T-cell (primary cell): ENCODE data around the gene NPC1L1. TPM values are rescaled to one million over a fixed set of nuclear protein-coding genes. Genes with fewer than 3 reads are reported as not detected.

Experiments
- ATAC-seq, 4 experiments: fragments of 200-7000 bp in 3 of 4; fragments of 150-1000 bp in 1 of 4; cut with Tn5 transposase; replicated peaks in 1 of 4; 1 replicate in 3 of 4; 2 replicates in 1 of 4; pipeline ENCODE4 v1.10.0; 2021; ENCODE audit warnings: moderate library complexity in 3 of 4, mild to moderate bottlenecking in 2 of 4, moderate number of reproducible peaks in 1 of 4
- CTCF ChIA-PET, 2 donors: fragments of 300-600 bp; sonication (Branson Sonifier 250); formaldehyde crosslinking; loops; one replicate each; lab custom pipeline; 2022; ENCODE audit warnings: antibody characterized with exemption in 2 of 2; lab: Charles Lee
- POLR2A ChIA-PET, 2 donors: fragments of 300-600 bp; sonication (Branson Sonifier 250); formaldehyde crosslinking; loops; one replicate each; lab custom pipeline; 2022; ENCODE audit warnings: antibody characterized with exemption in 2 of 2; lab: Charles Lee
- DNase-seq, 35 experiments: peaks; one replicate each; pipeline versions ENCODE4 v3.0.0 to v3.0.0-alpha.2; 2013 to 2023
- H3K27ac ChIP-seq: one replicate; pipeline ENCODE4 v1.5.1; 2013; ENCODE audit warnings: low read length
- H3K27me3 ChIP-seq, 2 experiments: replicated peaks in 1 of 2; 1 replicate in 1 of 2; 2 replicates in 1 of 2; pipeline versions ENCODE4 v1.6.1 to v1.7.0; 2013; ENCODE audit warnings: low read length in 1 of 2, mixed read lengths in 1 of 2; ENCODE audit not compliant: control insufficient read depth in 2 of 2, insufficient read depth in 2 of 2; ENCODE audit errors: extremely low read depth in 1 of 2
- H3K36me3 ChIP-seq, 2 donors: 1 replicate in 1 of 2; 2 replicates in 1 of 2; pipeline versions ENCODE4 v1.6.1 to v1.7.0; 2013; ENCODE audit warnings: low read length in 1 of 2; ENCODE audit not compliant: control insufficient read depth in 2 of 2, insufficient read depth in 1 of 2; ENCODE audit errors: extremely low read depth in 1 of 2
- H3K4me1 ChIP-seq, 2 experiments: 1 replicate in 1 of 2; 2 replicates in 1 of 2; pipeline versions ENCODE4 v1.6.1 to v1.7.0; 2013; ENCODE audit warnings: low read length in 2 of 2, mixed read lengths in 1 of 2; ENCODE audit not compliant: insufficient read depth in 2 of 2, control insufficient read depth in 1 of 2; ENCODE audit errors: extremely low read depth in 1 of 2
- H3K4me3 ChIP-seq, 2 donors: 1 replicate in 1 of 2; 2 replicates in 1 of 2; pipeline versions ENCODE4 v1.5.1 to v1.7.0; 2013; ENCODE audit warnings: mild to moderate bottlenecking in 2 of 2, low read length in 1 of 2, moderate library complexity in 1 of 2; ENCODE audit not compliant: control insufficient read depth in 1 of 2; ENCODE audit errors: extremely low read depth in 1 of 2
- H3K9me3 ChIP-seq: 2 replicates; pipeline ENCODE4 v1.7.0; 2013
- H3K27ac Mint-ChIP-seq, 2 donors: one replicate each; pipeline ENCODE4 v1.8.0; 2020 to 2021; ENCODE audit warnings: mild to moderate bottlenecking in 2 of 2, mixed read lengths in 2 of 2
- H3K27me3 Mint-ChIP-seq, 2 donors: one replicate each; pipeline ENCODE4 v1.8.0; 2021 to 2022; ENCODE audit warnings: mixed read lengths in 2 of 2
- H3K36me3 Mint-ChIP-seq: one replicate; pipeline ENCODE4 v1.8.0; 2021; ENCODE audit warnings: mixed read lengths
- H3K4me1 Mint-ChIP-seq, 3 donors: one replicate each; pipeline ENCODE4 v1.8.0; 2020 to 2022; ENCODE audit warnings: mixed read lengths in 3 of 3, mild to moderate bottlenecking in 1 of 3
- H3K4me3 Mint-ChIP-seq, 3 donors: one replicate each; pipeline ENCODE4 v1.8.0; 2020 to 2022; ENCODE audit warnings: mild to moderate bottlenecking in 3 of 3, mixed read lengths in 3 of 3, moderate library complexity in 3 of 3
- H3K9me3 Mint-ChIP-seq, 3 donors: one replicate each; pipeline ENCODE4 v1.8.0; 2020 to 2022; ENCODE audit warnings: mixed read lengths in 3 of 3
- WGBS: methylation state at CpG from one replicate; pipeline ENCODE4 v1.1.5; 2013; ENCODE audit warnings: missing lambda C conversion rate; ENCODE audit not compliant: insufficient coverage; 5-methylcytosine and 5-hydroxymethylcytosine counted together
- total RNA-seq, 35 experiments: library from RNA in 6 of 35; stranded (reverse) in 6 of 35; fragments of 120-200 nt in 1 of 35; gene quantifications; one replicate each; pipeline versions ENCODE4 v1.2.1 to v1.2.4 and lab custom pipeline; 2013 to 2026

NPC1L1 gene
- total RNA-seq, 5 donors from 2014 or later (not counting 1 experiment from before 2014, with no cell fraction given): 0.06 to 0.50 (median 0.10) TPM; not detected in 1

GRCh38 chr7:44471436-44471835 is 69.7 kb downstream of the NPC1L1 start:
- Mint-ChIP-seq H3K36me3 (peaks cover 70% of the 10 kb centered on the region), H3K27ac (no peak overlapping the region), H3K4me1 (peaks cover 69 to 75% (median 70%) of the 10 kb centered on the region in 3 donors), H3K27me3 (no peaks in the 10 kb centered on the region), H3K4me3 (no peak overlapping the region), H3K9me3 (no peaks in the 10 kb centered on the region)
- Histone ChIP-seq H3K4me3 (no peak overlapping the region), H3K27ac (no peak overlapping the region), H3K36me3 (peaks cover 4 to 67% of the 10 kb centered on the region in 2 donors), H3K27me3 (no peaks in the 10 kb centered on the region), H3K9me3 (no peaks in the 10 kb centered on the region), H3K4me1 (peaks cover 0 to 17% of the 10 kb centered on the region in 2 experiments)
- CTCF ChIA-PET: no interaction called here
- 92% methylated on average over 1 of the region's 1 CpG for WGBS
- POLR2A ChIA-PET: no interaction called here
- DNase-seq (no peak), ATAC-seq (no peak)

- no peak for DNase-seq
- ATAC-seq: no peak
- POLR2A ChIA-PET: no interaction called here
- CTCF ChIA-PET: no interaction called here
- Histone ChIP-seq H3K36me3 (peaks cover 2 to 64% of the 10 kb centered on the region in 2 donors), H3K27ac (no peak overlapping the region), H3K9me3 (no peaks in the 10 kb centered on the region), H3K4me1 (peaks cover 0 to 24% of the 10 kb centered on the region in 2 experiments), H3K4me3 (no peak overlapping the region), H3K27me3 (no peaks in the 10 kb centered on the region)
- Mint-ChIP-seq H3K36me3 (peaks cover 64% of the 10 kb centered on the region), H3K4me1 (peaks cover 73 to 80% (median 73%) of the 10 kb centered on the region in 3 donors), H3K9me3 (no peaks in the 10 kb centered on the region), H3K4me3 (no peak overlapping the region), H3K27ac (no peak overlapping the region), H3K27me3 (no peaks in the 10 kb centered on the region)
- WGBS: 100% methylated on average over 2 of the region's 5 CpGs
These were observed 70.4 kb downstream of the NPC1L1 start for GRCh38 chr7:44470628-44471245.

- Mint-ChIP-seq H3K27me3 (no peaks in the 10 kb centered on the region), H3K4me3 (no peak overlapping the region), H3K9me3 (no peaks in the 10 kb centered on the region), H3K27ac (no peak overlapping the region), H3K36me3 (peaks cover 64% of the 10 kb centered on the region), H3K4me1 (peaks cover 75 to 83% (median 77%) of the 10 kb centered on the region in 3 donors)
- ChIA-PET CTCF (no interaction called here), POLR2A (no interaction called here)
- H3K4me3 ChIP-seq: no peak overlapping the region
- no peaks in the 10 kb centered on the region for H3K9me3 ChIP-seq
- no peak overlapping the region for H3K27ac ChIP-seq
- no peaks in the 10 kb centered on the region for H3K27me3 ChIP-seq
- H3K4me1 ChIP-seq: peaks cover 0 to 24% of the 10 kb centered on the region in 2 experiments
- DNase-seq (no peak), ATAC-seq (no peak)
- WGBS: 100% methylated on average over 2 of the region's 2 CpGs
- peaks cover 2 to 67% of the 10 kb centered on the region in 2 donors for H3K36me3 ChIP-seq
These were observed 71.0 kb downstream of the NPC1L1 start for GRCh38 chr7:44470135-44470479.

GRCh38 chr7:44469461-44470134 is 71.5 kb downstream of the NPC1L1 start:
- ChIA-PET POLR2A (no interaction called here), CTCF (no interaction called here)
- 90% methylated on average over 2 of the region's 4 CpGs for WGBS
- no peaks in the 10 kb centered on the region for H3K9me3 Mint-ChIP-seq
- H3K27ac ChIP-seq: no peak overlapping the region
- no peak overlapping the region for H3K4me3 ChIP-seq
- peaks cover 0 to 27% of the 10 kb centered on the region in 2 experiments for H3K4me1 ChIP-seq
- no peaks in the 10 kb centered on the region for H3K27me3 Mint-ChIP-seq
- peak overlapping the region in 1 of 2 donors; percentile 12 for H3K27ac Mint-ChIP-seq
- DNase-seq: no peak
- no peaks in the 10 kb centered on the region for H3K9me3 ChIP-seq
- H3K4me3 Mint-ChIP-seq: no peak overlapping the region
- H3K36me3 ChIP-seq: peaks cover 2 to 67% of the 10 kb centered on the region in 2 donors
- peaks cover 63% of the 10 kb centered on the region for H3K36me3 Mint-ChIP-seq
- peaks cover 79 to 85% (median 79%) of the 10 kb centered on the region in 3 donors for H3K4me1 Mint-ChIP-seq
- H3K27me3 ChIP-seq: no peaks in the 10 kb centered on the region
- no peak for ATAC-seq

GRCh38 chr7:44467217-44467548 is 73.9 kb downstream of the NPC1L1 start:
- CTCF ChIA-PET: no interaction called here
- no peaks in the 10 kb centered on the region for H3K9me3 ChIP-seq
- H3K36me3 Mint-ChIP-seq: peaks cover 50% of the 10 kb centered on the region
- peaks cover 0 to 33% of the 10 kb centered on the region in 2 experiments for H3K4me1 ChIP-seq
- H3K27me3 Mint-ChIP-seq: no peaks in the 10 kb centered on the region
- H3K27me3 ChIP-seq: no peaks in the 10 kb centered on the region
- POLR2A ChIA-PET: no interaction called here
- no peak overlapping the region for H3K4me3 ChIP-seq
- no peak overlapping the region for H3K4me3 Mint-ChIP-seq
- peaks cover 5 to 64% of the 10 kb centered on the region in 2 donors for H3K36me3 ChIP-seq
- H3K9me3 Mint-ChIP-seq: no peaks in the 10 kb centered on the region
- DNase-seq (no peak), ATAC-seq (no peak)
- H3K27ac ChIP-seq: no peak overlapping the region
- no CpG with 5 or more reads among the region's 4 CpGs for WGBS
- peaks cover 81 to 84% (median 83%) of the 10 kb centered on the region in 3 donors for H3K4me1 Mint-ChIP-seq
- H3K27ac Mint-ChIP-seq: no peak overlapping the region

- Histone ChIP-seq H3K36me3 (peaks cover 5 to 58% of the 10 kb centered on the region in 2 donors), H3K4me3 (no peak overlapping the region), H3K9me3 (no peaks in the 10 kb centered on the region), H3K27me3 (no peaks in the 10 kb centered on the region), H3K4me1 (peaks cover 6 to 37% of the 10 kb centered on the region in 2 experiments), H3K27ac (no peak overlapping the region)
- CTCF ChIA-PET: no interaction called here
- H3K36me3 Mint-ChIP-seq: peaks cover 47% of the 10 kb centered on the region
- H3K27ac Mint-ChIP-seq: no peak overlapping the region
- no peak overlapping the region for H3K4me3 Mint-ChIP-seq
- WGBS: 48% methylated on average over 2 of the region's 4 CpGs
- peak in 2 of 4 experiments; percentile 17 to 44 for ATAC-seq
- peaks cover 82 to 85% (median 83%) of the 10 kb centered on the region in 3 donors for H3K4me1 Mint-ChIP-seq
- no peak for DNase-seq
- POLR2A ChIA-PET: interaction anchor here in 1 of 2 donors (0.5 kb wide), 1 partner anchor 265 kb away, joined by 3 read pairs; no protein-coding TSS in a partner anchor
- no peaks in the 10 kb centered on the region for H3K9me3 Mint-ChIP-seq
- no peaks in the 10 kb centered on the region for H3K27me3 Mint-ChIP-seq
These were observed 74.6 kb downstream of the NPC1L1 start for GRCh38 chr7:44466300-44467216.
